ENCODE measurements around the gene PKIB.

DNA sequence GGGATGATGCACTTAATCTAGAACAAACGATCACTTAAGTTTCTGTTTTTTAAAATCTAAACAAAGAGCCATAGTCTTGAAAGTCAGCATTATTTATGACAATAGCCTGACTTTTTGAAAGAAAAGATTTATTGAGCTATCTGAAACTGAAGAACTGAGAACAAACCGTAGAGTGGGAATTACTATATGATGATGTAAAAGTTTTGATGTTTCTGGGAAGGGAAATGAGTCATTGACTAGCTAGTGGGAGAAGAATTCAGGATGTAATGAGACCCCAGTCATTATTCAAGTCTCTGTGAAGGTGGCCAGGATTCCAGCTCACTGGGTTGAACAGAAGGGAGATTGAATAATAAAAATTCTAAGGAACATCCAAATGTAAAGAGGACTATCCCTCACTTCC, 85.9 kb downstream of the PKIB start:
- TF ChIP-seq, protein P1, sequence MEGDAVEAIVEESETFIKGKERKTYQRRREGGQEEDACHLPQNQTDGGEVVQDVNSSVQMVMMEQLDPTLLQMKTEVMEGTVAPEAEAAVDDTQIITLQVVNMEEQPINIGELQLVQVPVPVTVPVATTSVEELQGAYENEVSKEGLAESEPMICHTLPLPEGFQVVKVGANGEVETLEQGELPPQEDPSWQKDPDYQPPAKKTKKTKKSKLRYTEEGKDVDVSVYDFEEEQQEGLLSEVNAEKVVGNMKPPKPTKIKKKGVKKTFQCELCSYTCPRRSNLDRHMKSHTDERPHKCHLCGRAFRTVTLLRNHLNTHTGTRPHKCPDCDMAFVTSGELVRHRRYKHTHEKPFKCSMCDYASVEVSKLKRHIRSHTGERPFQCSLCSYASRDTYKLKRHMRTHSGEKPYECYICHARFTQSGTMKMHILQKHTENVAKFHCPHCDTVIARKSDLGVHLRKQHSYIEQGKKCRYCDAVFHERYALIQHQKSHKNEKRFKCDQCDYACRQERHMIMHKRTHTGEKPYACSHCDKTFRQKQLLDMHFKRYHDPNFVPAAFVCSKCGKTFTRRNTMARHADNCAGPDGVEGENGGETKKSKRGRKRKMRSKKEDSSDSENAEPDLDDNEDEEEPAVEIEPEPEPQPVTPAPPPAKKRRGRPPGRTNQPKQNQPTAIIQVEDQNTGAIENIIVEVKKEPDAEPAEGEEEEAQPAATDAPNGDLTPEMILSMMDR (conservative IDR thresholded peaks at IDR 0.05; ENCODE audit: low read depth, low read length), result no peak
- TF ChIP-seq EZH2 (IDR thresholded peaks at IDR 0.05; ENCODE audit: low read length, unreplicated experiment), result no peak
- no peak for TF ChIP-seq EZH2phosphoT487 (IDR thresholded peaks at IDR 0.05; ENCODE audit: borderline replicate concordance, low read length)
